Endodermal cell (in vitro differentiated cells): ENCODE data around the gene CDH4. TPM values are rescaled to one million over a fixed set of nuclear protein-coding genes. Genes with fewer than 3 reads are reported as not detected.
A peak's percentile ranks its signal among the peaks of the same experiment; 100 is the strongest.

Experiments used
- DNase-seq: peaks from one replicate; pipeline ENCODE4 v3.0.0-alpha.2; 2017
- H3K27ac ChIP-seq: 2 replicates; pipeline ENCODE4 v1.5.1; 2013; ENCODE audit warnings: mild to moderate bottlenecking, low read depth, low read length, moderate library complexity
- H3K27me3 ChIP-seq: 2 replicates; pipeline ENCODE4 v1.6.1; 2013; ENCODE audit warnings: mild to moderate bottlenecking, low read length, moderate library complexity; ENCODE audit not compliant: insufficient read depth, control insufficient read depth, poor library complexity, severe bottlenecking
- H3K36me3 ChIP-seq: 2 replicates; pipeline ENCODE4 v1.7.0; 2013; ENCODE audit warnings: mild to moderate bottlenecking, low read length, moderate library complexity; ENCODE audit not compliant: control insufficient read depth, insufficient read depth
- H3K4me1 ChIP-seq: one replicate; pipeline ENCODE4 v1.7.0; 2013; ENCODE audit warnings: low read length; ENCODE audit not compliant: control insufficient read depth, insufficient read depth
- H3K4me3 ChIP-seq: 2 replicates; pipeline ENCODE4 v1.5.1; 2013; ENCODE audit warnings: mild to moderate bottlenecking, low read length, moderate library complexity
- H3K9ac ChIP-seq: 2 replicates; pipeline ENCODE4 v1.6.1; 2013; ENCODE audit warnings: mild to moderate bottlenecking, low read length, moderate library complexity; ENCODE audit not compliant: poor library complexity, severe bottlenecking; ENCODE audit errors: extremely low read depth
- H3K9me3 ChIP-seq: 2 replicates; pipeline ENCODE4 v1.6.1; 2013; ENCODE audit warnings: mild to moderate bottlenecking, low read length, moderate library complexity; ENCODE audit not compliant: control insufficient read depth
- H3K27ac Mint-ChIP-seq: 2 replicates; pipeline ENCODE4 v1.8.0; 2020; ENCODE audit warnings: mixed read lengths
- H3K27me3 Mint-ChIP-seq: 2 replicates; pipeline ENCODE4 v1.8.0; 2021; ENCODE audit warnings: mild to moderate bottlenecking, mixed read lengths; ENCODE audit not compliant: insufficient read depth
- H3K36me3 Mint-ChIP-seq: 2 replicates; pipeline ENCODE4 v1.8.0; 2020; ENCODE audit warnings: low read depth, mixed read lengths
- H3K4me1 Mint-ChIP-seq: 2 replicates; pipeline ENCODE4 v1.8.0; 2020; ENCODE audit warnings: mixed read lengths
- H3K4me3 Mint-ChIP-seq: 2 replicates; pipeline ENCODE4 v1.8.0; 2020; ENCODE audit warnings: mild to moderate bottlenecking, moderate library complexity, mixed read lengths
- H3K9me3 Mint-ChIP-seq: 2 replicates; pipeline ENCODE4 v1.8.0; 2020; ENCODE audit warnings: mild to moderate bottlenecking, mixed read lengths
- WGBS, 2 experiments: methylation state at CpG; one replicate each; pipeline versions ENCODE4 v1.1.5 to v1.1.7; 2013; ENCODE audit warnings: missing lambda C conversion rate in 2 of 2, mixed read lengths in 1 of 2; ENCODE audit not compliant: insufficient coverage in 1 of 2, insufficient read length in 1 of 2; 5-methylcytosine and 5-hydroxymethylcytosine counted together
- total RNA-seq, 2 donors: library from RNA; stranded (reverse); fragmentation: NEBNext Ultra II Directional in 1 of 2; extraction: Animal tissue kit (Norgen Biotek cat#: 25700) in 1 of 2; gene quantifications; 2 replicates in 1 of 2; 3 replicates in 1 of 2; pipeline ENCODE4 v1.2.1, GENCODE V29; 2021
- TF ChIP-seq, protein P1 (sequence below): fragments of 200-600 bp; sonication (generic); conservative IDR thresholded peaks from 2 replicates; pipeline ENCODE4 v1.5.0; 2021; ENCODE audit warnings: antibody characterized with exemption, mild to moderate bottlenecking

The CDH4 gene
- total RNA-seq, 2 donors from 2014 or later, result 1.8 to 5.8 TPM

- Histone ChIP-seq H3K27me3 (no peaks in the 10 kb centered on the region), H3K9ac (no peak overlapping the region), H3K27ac (no peak overlapping the region), H3K4me3 (no peak overlapping the region), H3K9me3 (no peaks in the 10 kb centered on the region), H3K4me1 (no peaks in the 10 kb centered on the region), H3K36me3 (no peaks in the 10 kb centered on the region)
- Mint-ChIP-seq H3K27ac (no peak overlapping the region), H3K4me3 (no peak overlapping the region), H3K9me3 (no peaks in the 10 kb centered on the region), H3K36me3 (no peaks in the 10 kb centered on the region), H3K4me1 (no peaks in the 10 kb centered on the region), H3K27me3 (peaks cover 10% of the 10 kb centered on the region)
- WGBS, 2 experiments, result 82 to 90% methylated on average over 5 to 13 of the region's 13 CpGs
- no peak for DNase-seq
- TF ChIP-seq, protein P1, sequence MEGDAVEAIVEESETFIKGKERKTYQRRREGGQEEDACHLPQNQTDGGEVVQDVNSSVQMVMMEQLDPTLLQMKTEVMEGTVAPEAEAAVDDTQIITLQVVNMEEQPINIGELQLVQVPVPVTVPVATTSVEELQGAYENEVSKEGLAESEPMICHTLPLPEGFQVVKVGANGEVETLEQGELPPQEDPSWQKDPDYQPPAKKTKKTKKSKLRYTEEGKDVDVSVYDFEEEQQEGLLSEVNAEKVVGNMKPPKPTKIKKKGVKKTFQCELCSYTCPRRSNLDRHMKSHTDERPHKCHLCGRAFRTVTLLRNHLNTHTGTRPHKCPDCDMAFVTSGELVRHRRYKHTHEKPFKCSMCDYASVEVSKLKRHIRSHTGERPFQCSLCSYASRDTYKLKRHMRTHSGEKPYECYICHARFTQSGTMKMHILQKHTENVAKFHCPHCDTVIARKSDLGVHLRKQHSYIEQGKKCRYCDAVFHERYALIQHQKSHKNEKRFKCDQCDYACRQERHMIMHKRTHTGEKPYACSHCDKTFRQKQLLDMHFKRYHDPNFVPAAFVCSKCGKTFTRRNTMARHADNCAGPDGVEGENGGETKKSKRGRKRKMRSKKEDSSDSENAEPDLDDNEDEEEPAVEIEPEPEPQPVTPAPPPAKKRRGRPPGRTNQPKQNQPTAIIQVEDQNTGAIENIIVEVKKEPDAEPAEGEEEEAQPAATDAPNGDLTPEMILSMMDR, result no peak
Measured at GRCh38 chr20:61733216-61733615, 481.2 kb downstream of the CDH4 start.

GRCh38 chr20:61733891-61734732, 482.1 kb downstream of the CDH4 start:
- peaks cover 12% of the 10 kb centered on the region for H3K27me3 Mint-ChIP-seq
- H3K4me1 ChIP-seq, result no peaks in the 10 kb centered on the region
- H3K4me3 Mint-ChIP-seq, result no peak overlapping the region
- no peaks in the 10 kb centered on the region for H3K36me3 Mint-ChIP-seq
- no peak overlapping the region for H3K9ac ChIP-seq
- H3K27ac Mint-ChIP-seq, result no peak overlapping the region
- H3K27ac ChIP-seq, result peak overlapping the region; percentile 24
- no peaks in the 10 kb centered on the region for H3K9me3 ChIP-seq
- no peaks in the 10 kb centered on the region for H3K36me3 ChIP-seq
- H3K9me3 Mint-ChIP-seq, result no peaks in the 10 kb centered on the region
- H3K27me3 ChIP-seq, result no peaks in the 10 kb centered on the region
- TF ChIP-seq, protein P1, result no peak
- no peaks in the 10 kb centered on the region for H3K4me1 Mint-ChIP-seq
- DNase-seq, result no peak
- no peak overlapping the region for H3K4me3 ChIP-seq
- WGBS, 2 experiments, result 80 to 86% methylated on average over 13 to 28 of the region's 28 CpGs

DNA sequence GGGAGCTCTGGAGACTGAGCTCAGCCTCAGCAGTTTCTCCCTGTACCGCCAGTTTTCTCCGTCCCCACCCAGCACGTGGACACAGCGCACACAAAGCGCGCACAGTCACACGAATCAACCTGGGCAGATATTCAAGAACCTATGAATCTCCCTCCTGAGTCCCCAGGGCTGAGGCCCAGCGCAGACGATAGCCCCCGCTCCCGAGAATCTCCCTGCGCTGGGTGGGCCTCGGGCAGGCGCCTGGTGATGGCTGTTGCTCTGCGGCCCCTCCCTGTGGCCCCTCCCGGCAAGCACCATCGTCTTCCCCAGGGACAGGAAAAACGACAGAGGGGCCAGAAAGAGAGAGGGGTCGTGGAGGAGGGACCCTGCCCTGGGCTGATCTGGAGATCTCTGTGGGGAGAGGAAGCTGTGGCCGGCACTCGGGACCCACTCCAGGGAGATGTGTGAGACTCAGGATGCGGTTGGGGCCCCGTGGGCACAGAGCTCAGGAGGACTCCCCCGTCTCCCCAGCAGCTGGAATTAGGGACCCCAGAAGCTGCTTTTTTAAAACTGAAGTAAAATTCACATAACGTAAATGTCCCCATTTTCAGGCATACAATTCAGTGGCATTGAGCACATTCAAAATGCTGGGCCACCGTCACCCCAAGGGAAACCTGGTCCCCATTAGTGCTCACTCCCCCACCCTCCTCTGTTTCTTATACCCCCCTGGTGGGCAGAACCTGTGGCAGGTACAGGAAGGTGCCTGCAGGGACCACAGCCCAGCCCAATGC, 482.9 kb downstream of the CDH4 start:
- Histone ChIP-seq H3K9ac (no peak overlapping the region), H3K27ac (no peak overlapping the region), H3K27me3 (no peaks in the 10 kb centered on the region), H3K9me3 (no peaks in the 10 kb centered on the region), H3K36me3 (no peaks in the 10 kb centered on the region), H3K4me1 (no peaks in the 10 kb centered on the region), H3K4me3 (no peak overlapping the region)
- WGBS, 2 experiments, result 88 to 96% methylated on average over 13 to 26 of the region's 26 CpGs
- H3K27ac Mint-ChIP-seq, result no peak overlapping the region
- TF ChIP-seq, protein P1, result no peak
- no peak overlapping the region for H3K4me3 Mint-ChIP-seq
- H3K36me3 Mint-ChIP-seq, result no peaks in the 10 kb centered on the region
- no peaks in the 10 kb centered on the region for H3K4me1 Mint-ChIP-seq
- no peaks in the 10 kb centered on the region for H3K9me3 Mint-ChIP-seq
- DNase-seq, result no peak
- peaks cover 10% of the 10 kb centered on the region for H3K27me3 Mint-ChIP-seq
